NOMO-1 treated with dmso at 0.1 percent for 144 hours (cell line): ENCODE data around the gene BTBD18.

Experiments
- DNase-seq: peaks from one replicate; lab custom pipeline; 2025; ENCODE audit not compliant: unreplicated experiment; lab: John Stamatoyannopoulos, UW

Gene BTBD18

DNA sequence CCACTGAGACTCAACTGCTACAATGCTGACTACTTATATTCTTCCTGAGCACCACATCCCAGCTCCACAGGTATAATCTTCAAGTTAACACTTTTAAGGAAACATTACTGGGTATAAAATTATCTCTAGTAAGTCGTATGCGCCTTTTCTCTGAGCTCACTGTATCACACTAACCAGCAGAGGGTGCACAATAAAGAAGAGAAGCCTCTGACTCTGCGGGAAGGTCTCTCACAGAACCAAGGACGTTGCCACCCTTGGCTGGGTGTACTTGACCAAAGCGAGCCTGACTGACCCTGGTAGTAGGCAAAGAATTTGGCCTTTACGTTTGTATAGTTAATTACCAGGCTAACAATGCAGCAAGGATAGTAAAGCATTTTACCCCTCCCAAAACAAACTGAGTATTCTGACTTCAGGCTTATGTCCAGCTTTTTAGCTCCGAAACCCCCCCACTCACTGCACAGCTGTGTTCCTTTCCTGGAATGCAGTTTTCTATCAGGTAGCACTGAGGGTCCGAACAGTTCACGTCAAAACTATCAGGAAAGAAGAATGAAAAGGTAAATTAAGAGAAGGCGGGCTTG, at the start of gene BTBD18:
TSS of gene BTBD18 (minus strand) at position 144 of the 578 bp plus-strand sequence. CDS start 631 bp downstream, outside the sequence.
- no peak for DNase-seq

GRCh38 chr11:57801183-57801485, 49.5 kb upstream of the BTBD18 start:
- DNase-seq: no peak

GRCh38 chr11:57800444-57801182, 49.0 kb upstream of the BTBD18 start:
- DNase-seq: peak; percentile 45

DNA sequence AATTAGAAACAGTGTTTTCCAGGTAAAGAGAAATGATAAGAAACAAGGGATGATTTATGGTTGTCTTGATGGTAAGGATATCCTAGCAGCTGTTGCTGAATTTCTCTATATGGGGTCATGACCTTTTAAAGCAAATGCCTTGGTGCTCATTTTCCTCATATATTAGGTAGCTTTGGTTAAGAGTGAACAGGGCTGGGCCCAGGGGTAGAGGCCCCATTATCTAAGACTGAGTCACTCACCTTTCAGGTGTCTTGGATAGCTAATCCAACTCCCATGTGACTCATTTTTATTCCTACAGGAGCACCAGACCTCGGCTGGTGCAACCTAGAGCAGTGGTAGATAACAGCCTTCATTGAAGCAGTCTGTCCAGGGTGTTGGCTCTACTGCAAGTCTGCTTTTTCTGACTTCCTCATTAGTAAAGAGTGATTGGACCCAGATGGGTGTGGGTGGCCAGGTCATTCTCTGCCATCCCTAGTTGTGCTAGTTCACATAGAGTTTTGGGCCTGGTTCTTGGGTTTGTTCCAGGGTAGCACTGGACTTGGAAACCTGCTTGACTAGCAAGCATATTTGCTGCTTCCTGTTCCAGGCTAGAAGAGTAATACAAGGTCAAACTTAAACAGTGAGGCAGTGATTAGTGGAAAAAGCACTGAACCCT, 47.4 kb upstream of the BTBD18 start:
- DNase-seq: peak; percentile 7

DNA sequence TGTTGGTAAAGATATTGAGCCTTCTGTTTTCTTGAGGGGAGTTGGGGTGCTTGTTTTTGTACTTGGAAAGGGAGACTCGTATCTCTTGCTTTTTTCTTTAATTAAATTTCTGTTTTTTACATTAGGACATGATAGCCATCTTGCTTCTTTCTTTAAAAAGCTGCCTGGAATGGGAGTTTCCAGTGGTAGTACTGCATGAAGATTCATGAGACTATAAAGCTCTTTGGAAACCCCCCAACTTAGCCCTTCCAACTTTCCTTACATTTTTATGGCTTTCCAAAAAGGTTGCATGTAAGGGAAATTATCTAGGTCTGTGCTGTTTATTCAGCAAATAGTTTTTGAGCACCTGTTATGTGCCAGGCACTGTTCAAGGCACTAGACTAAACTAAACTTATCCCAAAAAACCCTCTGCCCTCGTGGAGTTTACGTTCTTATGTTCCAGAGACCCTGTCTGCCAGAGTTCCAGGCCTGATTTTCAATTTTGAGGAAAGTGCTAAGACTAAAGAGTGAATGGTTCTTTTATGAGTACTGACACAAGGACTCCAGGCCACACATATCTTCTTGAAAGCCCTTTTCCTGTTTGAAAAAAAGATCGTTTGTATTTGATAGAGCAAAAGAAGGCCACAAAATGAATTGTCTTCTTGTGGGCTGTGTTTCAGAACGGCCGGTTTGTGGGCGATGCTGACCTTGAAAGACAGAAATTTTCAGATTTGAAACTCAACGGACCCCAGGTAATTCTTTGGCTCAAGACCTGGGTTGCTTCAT, 41.9 kb upstream of the BTBD18 start:
- no peak for DNase-seq

DNA sequence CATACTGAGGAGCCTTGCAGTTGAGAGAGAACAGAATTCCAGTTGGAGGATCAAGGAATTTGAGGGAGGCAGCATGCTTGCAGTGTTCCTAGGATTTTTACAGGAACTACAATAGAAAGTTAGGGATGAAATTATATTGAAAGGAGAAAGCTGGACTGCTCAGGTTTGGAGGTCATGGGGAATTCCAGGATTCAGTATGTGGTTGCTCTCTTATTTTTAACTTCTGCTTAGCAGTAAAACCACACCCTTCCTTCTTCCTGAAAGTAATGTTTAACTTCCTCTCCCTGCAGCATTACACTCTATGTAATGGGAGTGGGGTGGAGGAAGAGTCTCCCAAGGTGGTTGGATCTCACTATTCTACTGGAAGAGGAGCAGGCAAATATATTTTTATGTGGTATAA, 41.3 kb upstream of the BTBD18 start:
- peak; percentile 18 for DNase-seq

GRCh38 chr11:57792060-57792541, 40.5 kb upstream of the BTBD18 start:
- peak; percentile 96 for DNase-seq

DNA sequence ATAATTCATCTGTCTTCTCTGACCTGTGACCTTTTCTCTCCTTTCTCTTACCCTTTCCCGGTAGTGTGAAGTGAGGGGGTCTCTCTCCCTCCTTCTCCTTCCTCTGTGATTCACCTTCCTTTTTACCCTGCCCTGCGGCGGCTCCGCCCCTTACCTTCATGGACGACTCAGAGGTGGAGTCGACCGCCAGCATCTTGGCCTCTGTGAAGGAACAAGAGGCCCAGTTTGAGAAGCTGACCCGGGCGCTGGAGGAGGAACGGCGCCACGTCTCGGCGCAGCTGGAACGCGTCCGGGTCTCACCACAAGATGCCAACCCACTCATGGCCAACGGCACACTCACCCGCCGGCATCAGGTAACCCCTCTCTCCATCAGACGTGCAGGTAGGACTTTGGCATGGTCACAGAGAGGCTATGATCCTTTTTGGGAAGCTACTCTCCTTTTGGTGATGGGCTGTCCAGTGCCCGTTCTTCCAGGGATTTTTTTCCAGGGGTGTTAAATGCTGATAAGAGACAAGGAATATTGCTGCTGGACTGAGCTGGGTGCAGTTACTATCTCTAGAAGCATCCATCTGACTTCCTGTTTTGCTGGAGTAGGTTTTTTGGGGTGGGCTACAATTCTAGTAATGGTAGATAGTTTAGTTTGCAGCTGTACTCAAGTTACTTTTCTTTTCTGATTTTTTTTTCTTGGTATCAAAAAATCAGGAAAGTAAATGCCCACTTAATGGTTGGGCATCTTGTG, 39.9 kb upstream of the BTBD18 start:
- DNase-seq: peak; percentile 7

GRCh38 chr11:57788703-57789088, 37.1 kb upstream of the BTBD18 start:
- DNase-seq: no peak

DNA sequence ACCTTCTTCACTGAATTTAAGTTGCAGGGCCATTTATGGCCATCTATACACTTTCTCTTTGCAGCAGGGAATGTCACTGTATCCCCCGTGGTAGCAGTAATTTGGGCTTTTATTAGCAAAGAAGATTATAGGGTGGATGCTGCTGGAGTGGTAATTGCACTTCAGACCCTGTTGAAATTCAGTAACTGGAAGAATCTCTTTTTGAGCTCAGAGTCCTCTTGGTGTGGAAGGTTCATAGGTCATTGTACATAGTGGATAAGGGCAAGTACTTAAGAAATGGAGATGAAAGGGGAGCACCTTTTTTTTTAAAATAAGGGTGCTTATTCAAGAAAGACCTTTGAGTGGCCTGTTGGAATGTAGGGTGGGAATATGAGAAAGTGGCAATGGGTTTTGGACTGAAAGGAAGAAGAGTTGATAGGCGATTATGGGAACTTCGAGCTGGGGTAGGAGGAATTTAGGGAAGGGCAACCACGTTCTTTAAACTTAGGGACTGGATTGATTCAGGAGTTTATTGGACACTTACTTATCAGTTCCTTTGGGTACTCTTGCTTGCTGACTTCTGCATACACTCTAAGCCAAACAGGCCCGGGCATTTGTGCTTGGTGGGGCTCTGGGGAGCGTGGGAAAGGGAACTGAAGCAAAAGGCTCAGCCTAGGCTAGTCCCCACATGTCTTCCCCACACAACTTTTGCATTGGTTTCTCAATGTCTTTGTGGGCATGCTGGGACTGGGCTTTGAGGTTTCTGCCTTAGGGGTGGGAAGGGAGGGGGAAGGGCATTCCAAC, 36.5 kb upstream of the BTBD18 start:
- DNase-seq: peak; percentile 86

- DNase-seq: no peak
These were observed 35.5 kb upstream of the BTBD18 start for GRCh38 chr11:57787006-57787604.

- DNase-seq: no peak
These were observed 34.8 kb upstream of the BTBD18 start for GRCh38 chr11:57786436-57786835.

DNA sequence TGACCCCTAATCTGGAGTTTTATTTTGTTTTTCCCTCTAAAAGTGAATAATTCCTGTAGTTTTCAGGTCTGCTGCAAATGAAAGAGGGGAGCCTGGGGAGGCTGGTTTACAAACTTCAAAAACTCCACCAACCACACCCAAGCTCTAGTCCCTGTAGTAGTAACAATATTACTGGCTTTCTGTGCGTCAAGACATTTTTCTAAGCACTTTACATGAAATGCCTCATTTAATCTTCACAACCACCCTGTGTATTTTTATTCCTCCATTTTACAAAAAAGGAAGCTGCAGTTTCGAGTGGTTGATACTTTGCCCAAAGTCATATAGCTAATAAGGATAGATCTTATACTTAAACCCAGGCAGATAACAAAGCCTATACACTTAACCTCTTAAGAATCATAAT, 33.5 kb upstream of the BTBD18 start:
- no peak for DNase-seq

DNA sequence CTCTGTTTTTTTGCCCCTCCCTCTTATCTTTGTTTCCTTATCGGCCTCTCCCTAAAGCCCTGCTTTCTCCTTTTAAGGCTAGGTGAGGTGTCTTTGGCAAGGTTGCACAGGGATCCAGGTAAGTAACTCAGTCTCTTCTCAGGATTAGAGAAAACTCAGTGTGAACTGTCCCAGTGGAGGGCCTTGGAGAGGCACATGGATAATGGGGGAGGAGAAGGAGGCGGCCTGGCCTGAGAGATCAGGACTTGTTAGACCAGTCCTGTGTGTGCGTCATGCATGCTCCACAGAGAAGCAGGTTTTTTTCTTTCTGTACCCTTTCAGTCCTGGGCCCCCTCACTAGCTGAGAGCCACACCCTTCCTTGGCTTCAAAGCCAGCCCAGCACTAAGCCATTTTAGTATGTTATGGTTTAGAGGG, 29.9 kb upstream of the BTBD18 start:
- no peak for DNase-seq

DNA sequence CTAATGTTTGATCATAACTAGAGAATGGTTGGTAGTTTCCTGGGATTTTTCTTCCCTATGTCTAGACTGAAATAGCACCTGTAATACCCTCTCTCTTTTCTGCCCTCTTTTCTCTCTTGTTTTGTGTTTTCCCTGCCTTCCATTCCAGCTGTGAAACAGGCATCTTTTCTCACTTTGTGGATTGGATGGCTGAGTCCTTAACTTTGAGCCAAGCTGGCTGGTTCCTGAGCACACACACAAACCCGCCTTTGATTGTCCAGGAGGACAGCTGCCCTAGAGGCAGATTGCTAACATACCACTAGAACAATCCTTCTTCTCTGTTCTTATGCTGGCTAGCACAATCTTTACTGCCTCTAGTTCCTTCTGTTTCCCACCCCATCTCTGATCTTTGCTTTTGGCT, 27.7 kb upstream of the BTBD18 start:
- DNase-seq: no peak

DNA sequence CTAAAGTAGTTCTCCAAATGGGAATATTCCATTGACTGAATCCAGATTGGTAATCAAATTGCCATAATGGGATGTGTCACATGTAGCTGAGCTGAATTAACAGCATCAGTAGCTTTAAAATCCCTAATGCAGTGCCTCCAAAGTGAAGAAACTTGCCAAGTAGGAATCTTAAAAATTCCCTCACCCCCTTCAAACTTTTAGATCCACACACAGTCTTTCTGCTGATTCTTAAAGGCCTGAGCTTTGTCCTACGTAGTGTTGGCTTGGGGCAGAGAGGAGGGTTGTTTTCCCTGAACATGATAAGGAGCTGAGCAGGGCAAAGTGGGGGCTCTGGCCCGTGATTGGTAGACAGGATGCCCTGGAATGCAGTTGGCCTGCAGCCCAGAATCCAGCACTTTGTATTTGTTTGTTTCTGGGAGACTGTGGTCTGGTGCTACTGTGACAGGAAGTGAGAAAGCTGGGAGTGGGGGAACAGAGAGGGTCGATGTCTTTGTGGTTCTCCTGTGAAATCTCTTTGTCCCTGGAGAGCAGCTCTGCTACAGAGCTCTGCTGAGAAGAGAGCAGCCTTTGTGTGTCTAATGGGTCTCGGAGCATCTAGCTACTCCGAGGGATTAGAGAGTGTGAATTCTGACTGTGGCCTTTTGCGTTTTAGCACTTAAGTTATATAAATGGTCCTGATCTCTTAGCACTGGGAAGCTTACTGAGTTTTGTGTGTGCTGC, 26.9 kb upstream of the BTBD18 start:
- DNase-seq: no peak

GRCh38 chr11:57777969-57778317, 26.3 kb upstream of the BTBD18 start:
- no peak for DNase-seq

DNA sequence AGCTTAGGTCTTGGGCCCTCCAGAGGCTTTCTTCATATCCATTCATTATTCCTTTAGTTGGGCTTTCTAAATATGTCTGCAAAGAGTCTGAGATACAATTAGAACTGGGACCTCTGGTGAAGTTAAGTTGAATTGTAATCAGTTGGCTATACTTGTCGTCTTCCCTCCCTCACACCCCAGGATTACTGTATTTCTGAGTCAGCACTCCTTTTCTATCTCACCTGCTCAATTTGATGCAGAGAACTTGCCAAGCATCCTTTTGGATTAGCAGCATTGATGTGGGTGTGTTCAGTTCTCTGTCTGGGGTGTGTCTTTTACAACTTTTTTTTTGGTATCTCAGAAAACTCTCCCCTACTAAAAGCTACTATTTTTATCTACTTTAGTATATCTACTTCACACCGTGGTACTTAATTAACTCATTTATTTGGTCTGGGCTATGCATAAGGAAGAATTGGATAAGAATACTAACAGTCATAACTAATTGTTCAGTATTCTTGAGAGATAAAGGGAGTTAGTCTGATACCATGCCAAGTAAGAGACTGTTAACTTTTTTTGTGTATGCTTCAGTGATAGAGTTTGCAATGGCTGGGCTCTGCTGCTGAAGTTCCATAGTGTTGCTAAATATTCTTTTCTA, 25.1 kb upstream of the BTBD18 start:
- no peak for DNase-seq

- no peak for DNase-seq
These were observed 24.5 kb upstream of the BTBD18 start for GRCh38 chr11:57776031-57776521.
